IgD-negative memory B cell (primary cell): ENCODE measurements around the gene ZNRF2. TPM values are rescaled to one million over a fixed set of nuclear protein-coding genes. Genes with fewer than 3 reads are reported as not detected.
"Not testable (repeated sequence)": the region's sequence is repeated elsewhere in the genome, so short reads cannot be mapped to it uniquely, and the experiment has no call there.

ENCODE experiments used
- H3K27ac Mint-ChIP-seq, 3 donors: one replicate each; pipeline ENCODE4 v1.8.0; 2020 to 2022; ENCODE audit warnings: mild to moderate bottlenecking in 3 of 3, mixed read lengths in 3 of 3, moderate library complexity in 1 of 3
- H3K27me3 Mint-ChIP-seq: one replicate; pipeline ENCODE4 v1.8.0; 2021; ENCODE audit warnings: mixed read lengths
- H3K36me3 Mint-ChIP-seq: one replicate; pipeline ENCODE4 v1.8.0; 2020; ENCODE audit warnings: mild to moderate bottlenecking, mixed read lengths
- H3K4me1 Mint-ChIP-seq, 3 donors: one replicate each; pipeline ENCODE4 v1.8.0; 2020 to 2022; ENCODE audit warnings: mixed read lengths in 3 of 3, mild to moderate bottlenecking in 1 of 3
- H3K4me3 Mint-ChIP-seq, 4 donors: one replicate each; pipeline ENCODE4 v1.8.0; 2020 to 2022; ENCODE audit warnings: mild to moderate bottlenecking in 4 of 4, mixed read lengths in 4 of 4, moderate library complexity in 3 of 4
- H3K9me3 Mint-ChIP-seq, 3 donors: one replicate each; pipeline ENCODE4 v1.8.0; 2020 to 2021; ENCODE audit warnings: mixed read lengths in 3 of 3, mild to moderate bottlenecking in 1 of 3
- polyA plus RNA-seq: library from polyadenylated mRNA; unstranded; fragments of 300-500 nt; fragmentation: Illumina TruSeq; gene quantifications from one replicate; pipeline ENCODE4 v1.2.3, GENCODE V29; 2021

The ZNRF2 gene
- polyA plus RNA-seq, 1 donor from 2014 or later, result 1.9 TPM

GRCh38 chr7:30289634-30290033 is 5.2 kb downstream of the ZNRF2 start:
- Mint-ChIP-seq H3K36me3 (peaks cover 13% of the 10 kb centered on the region), H3K4me1 (peaks cover 52 to 63% (median 56%) of the 10 kb centered on the region in 3 donors), H3K27ac (peak overlapping the region in 1 of 3 donors; percentile 46), H3K4me3 (peak overlapping the region in 3 of 4 donors; percentile 35 to 82 (median 67))
- H3K9me3 Mint-ChIP-seq, H3K27me3 Mint-ChIP-seq: not testable (repeated sequence)

GRCh38 chr7:30290317-30290716 is 5.9 kb downstream of the ZNRF2 start:
- not testable (repeated sequence) for H3K27ac Mint-ChIP-seq, H3K27me3 Mint-ChIP-seq, H3K9me3 Mint-ChIP-seq
- Mint-ChIP-seq H3K4me3 (peak overlapping the region in 2 of 4 donors; percentile 33 to 47), H3K4me1 (peaks cover 58 to 69% (median 59%) of the 10 kb centered on the region in 3 donors), H3K36me3 (peaks cover 13% of the 10 kb centered on the region)

GRCh38 chr7:30292416-30293038 is 8.1 kb downstream of the ZNRF2 start:
- H3K9me3 Mint-ChIP-seq, H3K27me3 Mint-ChIP-seq, H3K27ac Mint-ChIP-seq: not testable (repeated sequence)
- Mint-ChIP-seq H3K4me1 (peaks cover 67 to 74% (median 69%) of the 10 kb centered on the region in 3 donors), H3K4me3 (peak overlapping the region in 3 of 4 donors; percentile 19 to 70 (median 50)), H3K36me3 (peaks cover 11% of the 10 kb centered on the region)

- Mint-ChIP-seq H3K36me3 (peaks cover 15% of the 10 kb centered on the region), H3K4me3 (peak overlapping the region in 1 of 4 donors; percentile 81), H3K4me1 (peaks cover 50 to 58% (median 58%) of the 10 kb centered on the region in 3 donors)
- H3K27ac Mint-ChIP-seq, H3K9me3 Mint-ChIP-seq, H3K27me3 Mint-ChIP-seq: not testable (repeated sequence)
Observed at GRCh38 chr7:30296304-30296703, 11.9 kb downstream of the ZNRF2 start.

- not testable (repeated sequence) for H3K9me3 Mint-ChIP-seq, H3K36me3 Mint-ChIP-seq, H3K27ac Mint-ChIP-seq, H3K27me3 Mint-ChIP-seq
- Mint-ChIP-seq H3K4me1 (peaks cover 49 to 58% (median 56%) of the 10 kb centered on the region in 3 donors), H3K4me3 (peak overlapping the region in 1 of 4 donors; percentile 35)
Observed at GRCh38 chr7:30297499-30297898, 13.1 kb downstream of the ZNRF2 start.

- not testable (repeated sequence) for H3K27me3 Mint-ChIP-seq, H3K27ac Mint-ChIP-seq
- H3K4me3 Mint-ChIP-seq, result peak overlapping the region in 1 of 4 donors; percentile 12
Observed at GRCh38 chr7:30298409-30298808, 14.0 kb downstream of the ZNRF2 start.

GRCh38 chr7:30301751-30302150 is 17.4 kb downstream of the ZNRF2 start:
- H3K4me1 Mint-ChIP-seq, result peaks cover 51 to 61% (median 53%) of the 10 kb centered on the region in 3 donors
- H3K4me3 Mint-ChIP-seq, result no peak overlapping the region
- no peak overlapping the region for H3K27ac Mint-ChIP-seq
- H3K9me3 Mint-ChIP-seq, result no peaks in the 10 kb centered on the region
- H3K36me3 Mint-ChIP-seq, result peaks cover 4% of the 10 kb centered on the region
- H3K27me3 Mint-ChIP-seq, result no peaks in the 10 kb centered on the region

More at GRCh38 chr7:30298409-30298808, 14.0 kb downstream of the ZNRF2 start:
- H3K4me1 Mint-ChIP-seq, result peaks cover 49 to 58% (median 57%) of the 10 kb centered on the region in 3 donors
- not testable (repeated sequence) for H3K9me3 Mint-ChIP-seq, H3K36me3 Mint-ChIP-seq

- peaks cover 50 to 56% (median 50%) of the 10 kb centered on the region in 3 donors for H3K4me1 Mint-ChIP-seq
- H3K36me3 Mint-ChIP-seq, result peaks cover 2% of the 10 kb centered on the region
- no peaks in the 10 kb centered on the region for H3K9me3 Mint-ChIP-seq
- H3K4me3 Mint-ChIP-seq, result peak overlapping the region in 1 of 4 donors; percentile 52
- H3K27me3 Mint-ChIP-seq, result no peaks in the 10 kb centered on the region
- peak overlapping the region in 1 of 3 donors; percentile 16 for H3K27ac Mint-ChIP-seq
Observed at GRCh38 chr7:30302656-30303311, 18.4 kb downstream of the ZNRF2 start.

- Mint-ChIP-seq H3K27ac (no peak overlapping the region), H3K36me3 (peaks cover 2% of the 10 kb centered on the region), H3K4me1 (peaks cover 51 to 57% (median 52%) of the 10 kb centered on the region in 3 donors), H3K4me3 (no peak overlapping the region), H3K9me3 (no peaks in the 10 kb centered on the region), H3K27me3 (no peaks in the 10 kb centered on the region)
Observed at GRCh38 chr7:30303312-30304039, 19.1 kb downstream of the ZNRF2 start.

GRCh38 chr7:30304177-30304884 is 19.9 kb downstream of the ZNRF2 start:
- peak overlapping the region in 1 of 4 donors; percentile 67 for H3K4me3 Mint-ChIP-seq
- H3K27ac Mint-ChIP-seq, result no peak overlapping the region
- peaks cover 2% of the 10 kb centered on the region for H3K36me3 Mint-ChIP-seq
- peaks cover 52 to 55% (median 53%) of the 10 kb centered on the region in 3 donors for H3K4me1 Mint-ChIP-seq
- H3K27me3 Mint-ChIP-seq, result no peaks in the 10 kb centered on the region
- H3K9me3 Mint-ChIP-seq, result no peaks in the 10 kb centered on the region

GRCh38 chr7:30306976-30307375 is 22.6 kb downstream of the ZNRF2 start:
- no peak overlapping the region for H3K27ac Mint-ChIP-seq
- H3K27me3 Mint-ChIP-seq, result no peaks in the 10 kb centered on the region
- peak overlapping the region in 1 of 4 donors; percentile 23 for H3K4me3 Mint-ChIP-seq

GRCh38 chr7:30308389-30308788 is 24.0 kb downstream of the ZNRF2 start:
- Mint-ChIP-seq H3K4me3 (peak overlapping the region in 2 of 4 donors; percentile 12 to 33), H3K27ac (peak overlapping the region in 1 of 3 donors; percentile 4), H3K4me1 (peaks cover 61 to 65% (median 64%) of the 10 kb centered on the region in 3 donors), H3K36me3 (peaks cover 2% of the 10 kb centered on the region), H3K27me3 (no peaks in the 10 kb centered on the region), H3K9me3 (no peaks in the 10 kb centered on the region)

More at GRCh38 chr7:30306976-30307375, 22.6 kb downstream of the ZNRF2 start:
- Mint-ChIP-seq H3K4me1 (peaks cover 61 to 65% (median 62%) of the 10 kb centered on the region in 3 donors), H3K36me3 (peaks cover 2% of the 10 kb centered on the region), H3K9me3 (no peaks in the 10 kb centered on the region)

GRCh38 chr7:30309302-30309701 is 24.9 kb downstream of the ZNRF2 start:
- peaks cover 0 to under 1% (median 0%) of the 10 kb centered on the region in 3 donors for H3K9me3 Mint-ChIP-seq
- peaks cover 60 to 62% (median 61%) of the 10 kb centered on the region in 3 donors for H3K4me1 Mint-ChIP-seq
- H3K27me3 Mint-ChIP-seq, result no peaks in the 10 kb centered on the region
- H3K4me3 Mint-ChIP-seq, result peak overlapping the region in 2 of 4 donors; percentile 4 to 43
- peaks cover 2% of the 10 kb centered on the region for H3K36me3 Mint-ChIP-seq
- no peak overlapping the region for H3K27ac Mint-ChIP-seq

- Mint-ChIP-seq H3K4me3 (peak overlapping the region in 2 of 4 donors; percentile 13 to 29), H3K4me1 (peaks cover 57 to 60% (median 59%) of the 10 kb centered on the region in 3 donors), H3K27ac (peak overlapping the region in 2 of 3 donors; percentile 0 to 85), H3K9me3 (peaks cover 0 to 2% (median 0%) of the 10 kb centered on the region in 3 donors), H3K36me3 (peaks cover 2% of the 10 kb centered on the region), H3K27me3 (no peaks in the 10 kb centered on the region)
Observed at GRCh38 chr7:30309842-30310435, 25.5 kb downstream of the ZNRF2 start.
